Fibroblast of lung (primary cell): ENCODE data around the gene SYCE1L. TPM values are rescaled to one million over a fixed set of nuclear protein-coding genes. Genes with fewer than 3 reads are reported as not detected.

Source experiments
- DNase-seq, 2 donors: peaks; one replicate each; pipeline versions ENCODE4 v3.0.0 to v3.0.0-alpha.2; 2010; ENCODE audit warnings: low read depth in 2 of 2
- H2AFZ ChIP-seq: 2 replicates; pipeline ENCODE4 v1.5.1; 2012; ENCODE audit warnings: low read length, control low read depth, inconsistent platforms
- H3K27ac ChIP-seq: 2 replicates; pipeline ENCODE4 v1.5.1; 2011; ENCODE audit warnings: low read length, control low read depth; ENCODE audit not compliant: insufficient read depth
- H3K27me3 ChIP-seq: 2 replicates; pipeline ENCODE4 v1.5.1; 2011; ENCODE audit warnings: mild to moderate bottlenecking, low read length; ENCODE audit not compliant: control insufficient read depth, insufficient read depth
- H3K36me3 ChIP-seq: 2 replicates; pipeline ENCODE4 v1.5.1; 2011; ENCODE audit warnings: low read length; ENCODE audit not compliant: control insufficient read depth, insufficient read depth
- H3K4me1 ChIP-seq: 2 replicates; pipeline ENCODE4 v1.5.1; 2011; ENCODE audit warnings: low read length; ENCODE audit not compliant: control insufficient read depth, insufficient read depth; ENCODE audit errors: extremely low read depth
- H3K4me2 ChIP-seq: 2 replicates; pipeline ENCODE4 v1.5.1; 2011; ENCODE audit warnings: low read length, control low read depth; ENCODE audit not compliant: insufficient read depth; ENCODE audit errors: extremely low read depth
- H3K4me3 ChIP-seq, 4 experiments: fragments of 200-600 bp in 1 of 4; sonication (generic) in 1 of 4; replicated peaks in 1 of 4; 2 replicates each; pipeline ENCODE4 v1.5.1; 2011 to 2016; ENCODE audit warnings: low read length in 4 of 4, low read depth in 3 of 4, mild to moderate bottlenecking in 3 of 4, control low read depth in 2 of 4, inconsistent platforms in 1 of 4, mixed read lengths in 1 of 4; ENCODE audit not compliant: insufficient read depth in 1 of 4; ENCODE audit errors: control extremely low read depth in 1 of 4
- H3K79me2 ChIP-seq: 2 replicates; pipeline ENCODE4 v1.5.1; 2012; ENCODE audit warnings: mild to moderate bottlenecking, low read length, inconsistent platforms; ENCODE audit not compliant: control insufficient read depth, insufficient read depth
- H3K9ac ChIP-seq: 2 replicates; pipeline ENCODE4 v1.5.1; 2011; ENCODE audit warnings: mild to moderate bottlenecking, low read length, control low read depth; ENCODE audit not compliant: insufficient read depth
- H3K9me3 ChIP-seq: 2 replicates; pipeline ENCODE4 v1.5.1; 2012; ENCODE audit warnings: low read depth, low read length; ENCODE audit not compliant: control insufficient read depth, insufficient read depth
- H4K20me1 ChIP-seq: 2 replicates; pipeline ENCODE4 v1.5.1; 2011; ENCODE audit warnings: low read length; ENCODE audit not compliant: control insufficient read depth, insufficient read depth; ENCODE audit errors: extremely low read depth
- CTCF ChIP-seq, 2 donors: IDR thresholded peaks in 1 of 2; conservative IDR thresholded peaks in 1 of 2; 1 replicate in 1 of 2; 2 replicates in 1 of 2; pipeline ENCODE4 v1.5.1; 2011 to 2012; ENCODE audit warnings: low read length in 2 of 2, control low read depth in 1 of 2, inconsistent platforms in 1 of 2, low read depth in 1 of 2, mild to moderate bottlenecking in 1 of 2
- EZH2 ChIP-seq: IDR thresholded peaks from 2 replicates; pipeline ENCODE4 v1.5.1; 2012; ENCODE audit warnings: low read length, control low read depth, mild to moderate bottlenecking; ENCODE audit errors: missing control alignments
- polyA plus RNA-seq, 2 donors: library from polyadenylated mRNA; depleted of rRNA in 1 of 2; stranded (reverse) in 1 of 2; unstranded in 1 of 2; fragments of >200 nt; gene quantifications; 2 replicates each; pipeline ENCODE4 v1.2.1, GENCODE V29; 2011 to 2012; ENCODE audit warnings: missing spikeins in 1 of 2
- total RNA-seq: library from RNA; depleted of rRNA; stranded (reverse); fragments of >200 nt; gene quantifications from 2 replicates; pipeline ENCODE4 v1.2.1, GENCODE V29; 2014

The SYCE1L gene
- total and polyA plus RNA-seq, 2 donors (not counting 1 experiment from before 2014, with no cell fraction given), result 0.33 TPM; not detected in 1

DNA sequence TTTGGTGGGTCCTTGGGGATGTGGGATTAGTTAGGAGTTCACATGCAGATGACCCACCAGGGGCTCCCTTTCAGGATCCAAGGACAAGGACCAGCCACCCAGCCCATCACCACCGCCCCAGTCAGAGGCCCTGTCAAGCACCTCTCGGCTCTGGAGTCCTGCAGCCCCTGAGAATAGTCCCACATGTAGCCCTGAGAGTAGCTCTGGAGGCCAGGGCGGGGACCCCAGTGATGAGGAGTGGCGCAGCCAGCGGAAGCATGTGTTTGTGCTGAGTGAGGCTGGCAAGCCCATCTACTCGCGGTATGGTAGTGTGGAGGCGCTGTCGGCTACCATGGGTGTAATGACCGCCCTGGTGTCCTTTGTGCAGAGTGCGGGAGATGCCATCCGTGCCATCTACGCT lies 5.8 kb upstream of the SYCE1L start:
- H3K79me2 ChIP-seq, result peaks cover 20% of the 10 kb centered on the region
- no peaks in the 10 kb centered on the region for H3K9me3 ChIP-seq
- no peak overlapping the region for H3K9ac ChIP-seq
- H3K36me3 ChIP-seq, result peaks cover 17% of the 10 kb centered on the region
- no peak for DNase-seq
- no peak overlapping the region for H3K4me2 ChIP-seq
- H2AFZ ChIP-seq, result no peak overlapping the region
- H3K4me1 ChIP-seq, result peaks cover 3% of the 10 kb centered on the region
- no peak overlapping the region for H3K4me3 ChIP-seq
- H4K20me1 ChIP-seq, result no peaks in the 10 kb centered on the region
- H3K27me3 ChIP-seq, result no peaks in the 10 kb centered on the region
- TF ChIP-seq CTCF (conservative IDR thresholded peaks at IDR 0.05 in 1 of 2, IDR thresholded peaks at IDR 0.05 in 1 of 2; ENCODE audit: low read depth in 1 of 2, low read length in 2 of 2) (no peak), EZH2 (no peak)
- H3K27ac ChIP-seq, result no peak overlapping the region

GRCh38 chr16:77194295-77195231 lies 4.6 kb upstream of the SYCE1L start:
- H4K20me1 ChIP-seq, result no peaks in the 10 kb centered on the region
- H2AFZ ChIP-seq, result no peak overlapping the region
- no peak overlapping the region for H3K9ac ChIP-seq
- H3K4me2 ChIP-seq, result no peak overlapping the region
- DNase-seq, result no peak
- peaks cover 3% of the 10 kb centered on the region for H3K4me1 ChIP-seq
- peaks cover 20% of the 10 kb centered on the region for H3K79me2 ChIP-seq
- no peak overlapping the region for H3K27ac ChIP-seq
- no peak for TF ChIP-seq CTCF (conservative IDR thresholded peaks at IDR 0.05 in 1 of 2, IDR thresholded peaks at IDR 0.05 in 1 of 2; ENCODE audit: low read depth in 1 of 2, low read length in 2 of 2)
- TF ChIP-seq EZH2, result no peak
- no peak overlapping the region for H3K4me3 ChIP-seq
- no peaks in the 10 kb centered on the region for H3K9me3 ChIP-seq
- peaks cover 17% of the 10 kb centered on the region for H3K36me3 ChIP-seq
- no peaks in the 10 kb centered on the region for H3K27me3 ChIP-seq

DNA sequence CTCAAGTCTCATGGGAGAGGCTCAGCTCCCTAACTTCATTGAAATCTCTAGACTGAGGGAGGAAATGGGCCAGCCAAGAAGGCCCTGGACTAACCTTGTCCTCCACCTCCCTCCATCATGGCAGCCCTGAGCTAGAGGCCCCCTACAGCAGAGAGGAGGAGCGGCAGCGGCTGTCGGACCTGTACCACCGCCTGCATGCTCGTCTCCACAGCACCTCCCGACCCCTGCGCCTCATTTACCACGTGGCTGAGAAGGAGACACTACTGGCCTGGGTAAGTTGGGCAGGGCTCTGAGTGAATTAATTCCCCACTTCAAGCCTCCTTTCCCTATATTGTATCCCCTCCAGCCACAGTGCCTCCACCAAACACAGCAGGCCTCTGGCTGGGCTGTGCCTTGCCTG lies 3.8 kb upstream of the SYCE1L start:
- Histone ChIP-seq H2AFZ (no peak overlapping the region), H3K4me3 (no peak overlapping the region), H3K79me2 (peaks cover 20% of the 10 kb centered on the region), H3K4me2 (no peak overlapping the region), H3K9me3 (no peaks in the 10 kb centered on the region), H3K27me3 (no peaks in the 10 kb centered on the region), H4K20me1 (no peaks in the 10 kb centered on the region), H3K36me3 (peaks cover 17% of the 10 kb centered on the region), H3K9ac (no peak overlapping the region), H3K4me1 (no peaks in the 10 kb centered on the region), H3K27ac (no peak overlapping the region)
- DNase-seq, result no peak
- TF ChIP-seq EZH2 (no peak), CTCF (conservative IDR thresholded peaks at IDR 0.05 in 1 of 2, IDR thresholded peaks at IDR 0.05 in 1 of 2; ENCODE audit: low read depth in 1 of 2, low read length in 2 of 2) (no peak)
